Measurements from ENCODE around the gene RBFOX2. TPM values are rescaled to one million over a fixed set of nuclear protein-coding genes. Genes with fewer than 3 reads are reported as not detected.

The RBFOX2 gene
- total and polyA plus RNA-seq, 4 donors = 14.2 to 53.6 (median 25.6) TPM

- H3K4me1 ChIP-seq (ENCODE audit: control insufficient read depth in 4 of 4, insufficient read depth in 4 of 4, low read length in 3 of 4) = peaks cover 0 to 13% (median 8%) of the 10 kb centered on the region in 4 donors
- H3K9ac ChIP-seq (ENCODE audit: low read depth in 1 of 2, low read length in 2 of 2) = no peak overlapping the region
- no peaks in the 10 kb centered on the region for H3K27me3 ChIP-seq (ENCODE audit: control insufficient read depth in 4 of 4, insufficient read depth in 4 of 4, low read length in 3 of 4)
- no peak overlapping the region for H3K4me3 ChIP-seq (ENCODE audit: low read depth in 1 of 3, low read length in 3 of 3)
- no peaks in the 10 kb centered on the region for H3K9me3 ChIP-seq (ENCODE audit: control insufficient read depth in 4 of 4, low read length in 3 of 4)
- TF ChIP-seq HNF4A (conservative IDR thresholded peaks at IDR 0.05) (no peak), JUND (IDR thresholded peaks at IDR 0.05) (no peak)
- no peak overlapping the region for H3K27ac ChIP-seq (ENCODE audit: low read depth in 1 of 2, low read length in 2 of 2)
- WGBS = 97% methylated on average over 9 of the region's 9 CpGs
- no peak for DNase-seq (ENCODE audit: low spot score)
- no peaks in the 10 kb centered on the region for H3K36me3 ChIP-seq (ENCODE audit: control insufficient read depth in 4 of 4, insufficient read depth in 3 of 4, low read depth in 1 of 4, low read length in 3 of 4)
These were observed 296.5 kb downstream of the RBFOX2 start for GRCh38 chr22:35732116-35732515.

- DNase-seq (ENCODE audit: low spot score) = no peak
- TF ChIP-seq RXRA (IDR thresholded peaks at IDR 0.05) (no peak), GABPA (IDR thresholded peaks at IDR 0.05 in 1 of 2, conservative IDR thresholded peaks at IDR 0.05 in 1 of 2) (no peak), HNF4G (IDR thresholded peaks at IDR 0.05) (no peak), NR2F2 (IDR thresholded peaks at IDR 0.05) (no peak), TAF1 (conservative IDR thresholded peaks at IDR 0.05) (no peak), FOXA2 (IDR thresholded peaks at IDR 0.05) (no peak), FOXA1 (IDR thresholded peaks at IDR 0.05) (no peak), YY1 (IDR thresholded peaks at IDR 0.05) (no peak), RAD21 (IDR thresholded peaks at IDR 0.05) (no peak), HNF4A (conservative IDR thresholded peaks at IDR 0.05) (no peak), CTCF (IDR thresholded peaks at IDR 0.05; ENCODE audit: low read depth, low read length, missing input control) (no peak), JUND (IDR thresholded peaks at IDR 0.05) (no peak), ZBTB33 (IDR thresholded peaks at IDR 0.05) (no peak), REST (IDR thresholded peaks at IDR 0.05) (no peak), SP1 (IDR thresholded peaks at IDR 0.05) (no peak), MAX (IDR thresholded peaks at IDR 0.05) (no peak), ATF3 (IDR thresholded peaks at IDR 0.05) (no peak), EGR1 (IDR thresholded peaks at IDR 0.05; ENCODE audit: low read depth in 2 of 2) (no peak)
- H3K9ac ChIP-seq (ENCODE audit: low read depth in 1 of 2, low read length in 2 of 2) = no peak overlapping the region
- H3K36me3 ChIP-seq (ENCODE audit: control insufficient read depth in 4 of 4, insufficient read depth in 3 of 4, low read depth in 1 of 4, low read length in 3 of 4) = no peaks in the 10 kb centered on the region
- H3K27ac ChIP-seq (ENCODE audit: low read depth in 1 of 2, low read length in 2 of 2) = no peak overlapping the region
- WGBS = 79% methylated on average over 10 of the region's 10 CpGs
- H3K4me1 ChIP-seq (ENCODE audit: control insufficient read depth in 4 of 4, insufficient read depth in 4 of 4, low read length in 3 of 4) = peaks cover 0 to 13% (median 8%) of the 10 kb centered on the region in 4 donors
- no peaks in the 10 kb centered on the region for H3K9me3 ChIP-seq (ENCODE audit: control insufficient read depth in 4 of 4, low read length in 3 of 4)
- no peaks in the 10 kb centered on the region for H3K27me3 ChIP-seq (ENCODE audit: control insufficient read depth in 4 of 4, insufficient read depth in 4 of 4, low read length in 3 of 4)
- no peak overlapping the region for H3K4me3 ChIP-seq (ENCODE audit: low read depth in 1 of 3, low read length in 3 of 3)
These were observed 297.3 kb downstream of the RBFOX2 start for GRCh38 chr22:35731321-35731720.
